ENCODE measurements around the gene ZNF358. TPM values are rescaled to one million over a fixed set of nuclear protein-coding genes. Genes with fewer than 3 reads are reported as not detected.
A peak's percentile ranks its signal among the peaks of the same experiment; 100 is the strongest.

The ZNF358 gene
- total RNA-seq, 1 donor from 2014 or later, result 76.7 TPM

DNA sequence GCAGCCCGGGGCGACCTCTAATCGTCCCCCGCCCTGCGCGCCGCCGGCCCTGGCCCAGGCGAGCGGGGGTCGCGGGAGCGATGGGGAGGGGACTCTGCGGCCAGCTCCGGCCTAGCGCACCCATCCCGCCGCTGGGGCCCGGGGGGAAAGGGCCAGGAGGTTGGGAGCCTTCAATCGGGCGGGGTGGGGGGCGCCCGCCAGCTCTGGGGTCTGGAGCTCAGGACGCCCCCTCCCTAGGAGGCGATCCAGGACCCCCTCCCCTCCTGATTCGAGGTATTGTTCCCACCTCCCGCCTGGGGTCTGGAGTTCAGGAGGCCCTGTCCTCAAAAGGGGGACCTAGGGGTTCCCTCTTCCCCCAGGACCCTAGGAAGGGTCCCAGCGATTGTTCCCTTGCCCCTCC is 430 bp downstream of the ZNF358 start:
- intact Hi-C loops (cut with DNase I), result loop anchor here (2.0 kb wide), 1 partner anchor 18 kb away; the partner anchor contains the start of gene PNPLA6
- DNase-seq (ENCODE audit: low spot score), result no peak

DNA sequence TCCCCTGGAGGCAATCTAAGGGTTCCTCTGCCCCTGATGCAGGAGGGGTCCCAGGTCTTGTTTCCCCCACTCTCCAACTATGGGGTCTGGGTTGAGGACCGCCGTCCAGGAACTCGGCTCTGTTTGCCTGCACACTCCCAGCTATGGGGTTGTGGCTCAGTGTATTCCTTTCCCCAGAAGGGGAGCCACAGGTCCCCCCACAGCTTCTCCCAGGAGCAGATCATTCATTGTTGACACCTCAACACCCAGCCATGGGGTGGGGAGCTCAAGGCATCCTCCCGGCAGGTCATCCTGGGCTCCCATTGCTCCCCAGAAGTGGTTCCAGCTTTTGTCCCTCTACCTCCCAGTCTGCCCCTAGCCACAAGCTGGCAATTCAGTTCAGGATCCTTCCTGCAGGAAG is 975 bp downstream of the ZNF358 start:
- DNase-seq (ENCODE audit: low spot score), result no peak
- intact Hi-C loops (cut with DNase I), result loop anchor here (2.0 kb wide), 1 partner anchor 18 kb away; the partner anchor contains the start of gene PNPLA6

DNA sequence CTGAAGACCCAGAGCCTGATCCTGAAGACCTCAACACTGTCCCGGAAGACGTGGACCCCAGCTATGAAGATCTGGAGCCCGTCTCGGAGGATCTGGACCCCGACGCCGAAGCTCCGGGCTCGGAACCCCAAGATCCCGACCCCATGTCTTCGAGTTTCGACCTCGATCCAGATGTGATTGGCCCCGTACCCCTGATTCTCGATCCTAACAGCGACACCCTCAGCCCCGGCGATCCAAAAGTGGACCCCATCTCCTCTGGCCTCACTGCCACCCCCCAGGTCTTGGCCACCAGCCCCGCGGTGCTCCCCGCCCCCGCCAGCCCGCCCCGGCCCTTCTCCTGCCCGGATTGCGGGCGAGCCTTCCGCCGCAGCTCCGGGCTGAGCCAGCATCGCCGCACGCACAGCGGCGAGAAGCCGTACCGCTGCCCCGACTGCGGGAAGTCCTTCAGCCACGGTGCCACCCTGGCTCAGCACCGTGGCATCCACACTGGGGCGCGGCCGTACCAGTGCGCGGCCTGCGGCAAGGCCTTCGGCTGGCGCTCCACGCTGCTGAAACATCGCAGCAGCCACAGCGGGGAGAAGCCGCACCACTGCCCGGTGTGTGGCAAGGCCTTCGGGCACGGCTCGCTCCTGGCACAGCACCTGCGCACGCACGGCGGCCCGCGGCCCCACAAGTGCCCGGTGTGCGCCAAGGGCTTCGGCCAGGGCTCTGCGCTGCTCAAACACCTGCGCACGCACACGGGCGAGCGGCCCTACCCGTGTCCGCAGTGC is 3.6 kb downstream of the ZNF358 start:
- intact Hi-C loops (cut with DNase I), result loop anchor here (5.0 kb wide), 1 partner anchor 32 kb away; the partner anchor contains the start of gene PEX11G
- no peak for DNase-seq (ENCODE audit: low spot score)

DNA sequence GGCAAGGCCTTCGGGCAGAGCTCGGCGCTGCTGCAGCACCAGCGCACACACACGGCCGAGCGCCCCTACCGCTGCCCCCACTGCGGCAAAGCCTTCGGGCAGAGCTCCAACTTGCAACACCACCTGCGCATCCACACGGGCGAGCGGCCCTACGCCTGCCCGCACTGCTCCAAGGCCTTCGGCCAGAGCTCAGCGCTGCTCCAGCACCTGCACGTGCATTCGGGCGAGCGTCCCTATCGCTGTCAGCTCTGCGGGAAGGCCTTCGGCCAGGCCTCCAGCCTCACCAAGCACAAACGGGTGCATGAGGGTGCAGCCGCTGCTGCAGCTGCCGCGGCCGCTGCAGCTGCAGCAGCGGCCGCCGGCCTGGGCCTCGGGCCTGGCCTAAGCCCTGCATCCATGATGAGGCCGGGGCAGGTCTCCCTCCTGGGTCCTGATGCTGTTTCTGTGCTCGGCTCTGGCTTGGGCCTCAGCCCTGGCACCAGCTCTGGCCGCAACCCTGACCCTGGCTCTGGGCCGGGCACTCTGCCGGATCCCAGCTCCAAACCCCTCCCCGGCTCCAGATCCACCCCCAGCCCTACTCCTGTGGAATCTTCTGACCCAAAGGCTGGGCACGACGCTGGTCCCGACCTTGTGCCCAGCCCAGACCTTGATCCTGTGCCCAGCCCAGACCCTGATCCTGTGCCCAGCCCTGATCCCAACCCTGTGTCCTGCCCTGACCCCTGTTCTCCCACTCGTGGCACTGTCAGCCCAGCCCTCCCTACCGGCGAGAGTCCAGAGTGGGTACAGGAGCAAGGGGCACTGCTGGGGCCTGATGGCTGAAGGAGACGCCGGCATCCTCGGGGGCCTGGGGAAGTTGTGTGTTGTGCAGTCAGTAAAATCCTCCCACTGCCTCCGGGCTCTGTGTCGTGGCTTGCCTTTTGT is 4.5 kb downstream of the ZNF358 start:
- DNase-seq (ENCODE audit: low spot score), result no peak

DNA sequence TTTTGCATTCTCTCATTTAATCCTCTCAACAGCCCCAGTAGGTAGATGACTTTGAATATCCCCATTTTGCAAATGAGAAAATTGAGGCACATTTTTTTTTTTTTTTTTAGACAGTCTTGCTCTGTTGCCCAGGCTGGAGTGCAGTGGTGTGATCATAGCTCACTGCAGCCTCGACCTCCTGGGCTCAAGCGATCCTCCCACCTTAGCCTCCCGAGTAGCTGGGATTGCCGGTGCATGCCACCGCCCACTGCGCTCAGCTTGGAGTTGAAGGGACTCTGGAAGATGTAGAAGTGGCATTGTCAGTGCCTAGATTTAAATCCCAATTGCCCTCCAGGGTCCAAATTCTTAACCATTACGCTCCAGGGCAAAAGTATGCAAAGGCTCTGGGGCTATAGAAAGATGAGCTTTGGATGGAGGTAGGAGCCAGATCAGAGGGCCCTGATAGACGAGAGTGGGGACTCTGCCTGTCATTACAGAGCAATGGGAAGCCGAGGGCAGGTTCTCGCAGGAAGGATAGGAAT is 5.7 kb downstream of the ZNF358 start:
- no peak for DNase-seq (ENCODE audit: low spot score)
- intact Hi-C loops (cut with DNase I), result loop anchor here (1.0 to 5.0 kb wide), 2 partner anchors 13 to 34 kb away; partner anchors contain the start of gene PEX11G

More for the DNA sequence above, 4.5 kb downstream of the ZNF358 start:
- intact Hi-C loops (cut with DNase I), result loop anchor here (5.0 kb wide), 1 partner anchor 33 kb away; the partner anchor contains the start of gene PEX11G

DNA sequence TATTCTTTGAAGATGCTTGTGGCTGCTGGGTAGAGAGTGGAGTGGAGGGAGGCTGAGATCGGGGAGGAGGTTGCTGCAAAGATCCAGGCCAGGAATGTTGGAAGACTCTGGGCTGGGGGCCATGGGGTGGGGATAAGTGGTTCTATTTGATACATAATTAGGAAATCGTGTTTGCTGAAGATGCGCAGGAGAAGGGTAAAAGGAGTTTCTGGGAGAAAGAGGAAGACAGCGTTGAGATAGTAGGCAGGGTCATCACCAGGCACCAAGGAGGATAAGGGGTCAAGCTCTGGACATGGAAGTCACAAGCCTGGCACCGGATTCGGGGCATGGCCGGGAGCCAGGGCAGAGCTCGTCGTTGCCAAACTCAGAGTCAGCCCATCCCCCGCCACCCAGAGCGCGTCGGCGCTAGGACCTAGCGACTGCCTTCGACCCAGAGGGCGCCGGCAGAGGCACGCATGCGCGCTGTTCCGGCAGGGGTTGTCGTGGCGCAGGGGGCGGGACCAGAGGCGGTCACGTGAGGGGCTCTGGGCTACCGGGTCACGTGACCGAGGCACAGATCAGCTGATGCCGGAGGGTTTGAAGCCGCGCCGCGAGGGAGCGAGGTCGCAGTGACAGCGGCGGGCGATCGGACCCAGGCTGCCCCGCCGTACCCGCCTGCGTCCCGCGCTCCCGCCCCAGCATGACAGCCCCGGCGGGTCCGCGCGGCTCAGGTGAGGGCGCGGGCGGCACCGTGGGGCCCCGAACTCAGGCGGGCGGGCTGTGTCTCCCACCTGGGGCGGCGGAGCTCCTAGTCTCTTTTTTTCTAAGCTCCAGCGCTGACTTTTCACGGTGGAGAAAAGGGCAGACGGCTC is 6.4 kb downstream of the ZNF358 start, which contains the start of gene MCOLN1:
MCOLN1 (plus strand) TSS at position 553 of the 851 bp plus-strand sequence; CDS start at position 680, 127 bp downstream.
- peak; percentile 100 for DNase-seq (ENCODE audit: low spot score)
- intact Hi-C loops (cut with DNase I), result loop anchor here (1.0 to 5.0 kb wide), 2 partner anchors 12 to 35 kb away; partner anchors contain the start of gene PEX11G

DNA sequence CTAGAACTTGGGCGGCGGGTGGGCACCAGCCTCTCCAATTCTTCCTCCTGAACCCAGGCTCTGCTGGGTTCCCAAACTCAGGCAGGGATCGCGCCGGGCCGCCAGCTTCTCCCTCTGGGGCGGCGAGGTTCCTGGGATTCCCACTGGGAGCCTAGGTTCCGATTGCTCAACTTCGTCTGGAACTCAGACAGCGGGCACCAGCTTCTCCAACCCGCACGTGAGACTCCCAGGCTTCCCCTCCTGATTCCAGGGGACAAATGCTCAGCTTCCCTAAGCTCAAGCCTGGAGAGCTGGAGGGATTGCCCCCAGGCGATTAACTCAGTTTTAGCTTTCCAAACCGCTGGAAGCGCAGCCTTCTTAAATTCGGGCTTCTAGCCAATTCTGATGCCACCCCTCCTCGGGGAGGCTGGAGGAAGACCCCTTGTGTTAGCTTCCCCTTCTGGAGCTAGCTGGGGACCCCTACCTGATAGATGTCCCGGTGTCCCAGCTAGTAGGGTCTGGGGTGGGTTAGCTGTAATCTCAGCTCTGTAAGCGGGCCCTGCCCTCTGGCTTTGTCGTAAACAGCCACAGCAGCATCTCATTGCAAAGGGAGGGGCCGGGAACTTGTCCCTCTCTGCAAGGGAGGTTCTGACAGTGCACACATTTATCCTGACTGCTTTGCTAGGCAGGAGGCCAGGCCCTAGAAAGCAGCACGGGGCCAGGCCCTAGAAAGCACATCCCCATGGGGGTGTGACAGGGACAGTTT is 7.2 kb downstream of the ZNF358 start:
- intact Hi-C loops (cut with DNase I), result loop anchor here (1.0 to 5.0 kb wide), 2 partner anchors 11 to 36 kb away; partner anchors contain the start of gene PEX11G
- DNase-seq (ENCODE audit: low spot score), result no peak

DNA sequence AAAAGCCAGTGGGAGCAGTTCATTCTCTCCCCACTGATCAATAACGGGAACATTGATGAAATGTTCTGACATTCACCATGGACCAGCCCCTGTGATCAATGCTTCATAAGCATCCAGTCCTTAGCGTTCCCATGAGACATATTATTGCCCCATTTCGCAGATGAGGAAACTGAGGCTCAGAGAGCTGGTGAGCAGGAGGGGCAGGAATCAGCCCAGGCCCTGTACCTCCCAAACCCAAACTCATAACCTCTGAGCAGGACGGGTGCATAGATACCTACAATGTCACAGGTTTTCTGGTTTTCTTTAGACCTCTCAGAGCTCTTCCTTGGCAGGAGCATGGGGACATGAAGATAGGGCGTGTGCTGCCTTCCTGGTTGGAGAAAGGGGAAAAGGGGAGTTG is 8.6 kb downstream of the ZNF358 start:
- intact Hi-C loops (cut with DNase I), result loop anchor here (5.0 kb wide), 1 partner anchor 37 kb away; the partner anchor contains the start of gene PEX11G
- DNase-seq (ENCODE audit: low spot score), result no peak

DNA sequence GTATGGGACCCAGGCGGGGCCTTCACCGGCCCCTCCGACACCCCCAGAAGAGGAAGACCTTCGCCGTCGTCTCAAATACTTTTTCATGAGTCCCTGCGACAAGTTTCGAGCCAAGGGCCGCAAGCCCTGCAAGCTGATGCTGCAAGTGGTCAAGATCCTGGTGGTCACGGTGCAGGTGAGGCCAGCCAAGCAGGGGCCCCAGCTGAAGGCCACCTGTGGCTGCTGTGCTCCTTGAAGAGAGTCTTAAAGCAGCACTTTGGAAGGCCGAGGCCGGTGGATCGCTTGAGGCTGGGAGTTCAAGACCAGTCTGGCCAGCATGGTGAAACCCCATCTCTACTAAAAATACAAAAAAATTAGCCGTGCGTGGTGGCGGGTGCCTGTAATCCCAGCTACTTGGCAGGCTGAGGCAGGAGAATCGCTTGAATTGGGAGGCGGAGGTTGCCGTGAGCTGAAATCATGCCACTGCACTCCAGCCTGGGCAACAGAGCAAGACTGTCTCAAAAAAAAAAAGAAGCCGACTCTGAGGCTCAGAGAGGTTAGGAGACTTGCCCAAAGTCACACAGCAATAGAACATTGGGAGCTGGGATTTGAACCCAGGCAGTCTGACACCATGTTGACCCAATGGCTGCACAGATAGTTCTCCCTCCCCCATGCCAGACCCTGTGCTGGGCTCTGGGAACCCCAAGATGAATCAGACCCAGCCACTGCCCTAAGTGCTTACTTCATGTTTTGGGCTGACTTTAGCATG is 9.3 kb downstream of the ZNF358 start:
- DNase-seq (ENCODE audit: low spot score), result no peak
- intact Hi-C loops (cut with DNase I), result loop anchor here (5.0 kb wide), 1 partner anchor 38 kb away; the partner anchor contains the start of gene PEX11G

DNA sequence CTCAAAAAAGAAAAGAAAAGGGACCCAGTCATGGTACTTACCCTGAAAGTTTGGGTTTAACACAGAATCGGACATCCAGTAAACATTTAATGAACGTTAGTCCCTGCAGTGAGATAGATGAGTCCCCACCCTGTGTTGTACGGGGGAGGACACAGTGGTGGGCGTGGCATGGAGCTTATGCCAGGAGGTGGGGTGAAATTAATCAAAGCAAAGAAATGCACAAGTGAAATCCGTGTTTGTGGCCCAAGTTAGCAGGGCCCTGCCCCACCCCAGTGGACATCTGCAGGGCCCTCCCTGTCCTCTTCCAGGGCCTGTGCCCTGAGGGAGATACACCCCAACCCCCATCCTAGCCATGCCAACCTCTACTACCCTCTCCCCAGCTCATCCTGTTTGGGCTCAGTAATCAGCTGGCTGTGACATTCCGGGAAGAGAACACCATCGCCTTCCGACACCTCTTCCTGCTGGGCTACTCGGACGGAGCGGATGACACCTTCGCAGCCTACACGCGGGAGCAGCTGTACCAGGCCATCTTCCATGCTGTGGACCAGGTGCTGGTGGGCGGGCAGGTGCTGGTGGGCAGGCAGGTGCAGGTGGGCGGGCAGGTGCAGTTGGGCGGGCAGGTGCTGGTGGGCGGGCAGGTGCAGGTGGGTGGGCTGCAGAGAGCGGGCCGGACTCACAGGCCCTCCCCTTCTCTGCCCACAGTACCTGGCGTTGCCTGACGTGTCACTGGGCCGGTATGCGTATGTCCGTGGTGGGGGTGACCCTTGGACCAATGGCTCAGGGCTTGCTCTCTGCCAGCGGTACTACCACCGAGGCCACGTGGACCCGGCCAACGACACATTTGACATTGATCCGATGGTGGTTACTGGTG is 10.4 kb downstream of the ZNF358 start:
- no peak for DNase-seq (ENCODE audit: low spot score)
- intact Hi-C loops (cut with DNase I), result no loop called here

DNA sequence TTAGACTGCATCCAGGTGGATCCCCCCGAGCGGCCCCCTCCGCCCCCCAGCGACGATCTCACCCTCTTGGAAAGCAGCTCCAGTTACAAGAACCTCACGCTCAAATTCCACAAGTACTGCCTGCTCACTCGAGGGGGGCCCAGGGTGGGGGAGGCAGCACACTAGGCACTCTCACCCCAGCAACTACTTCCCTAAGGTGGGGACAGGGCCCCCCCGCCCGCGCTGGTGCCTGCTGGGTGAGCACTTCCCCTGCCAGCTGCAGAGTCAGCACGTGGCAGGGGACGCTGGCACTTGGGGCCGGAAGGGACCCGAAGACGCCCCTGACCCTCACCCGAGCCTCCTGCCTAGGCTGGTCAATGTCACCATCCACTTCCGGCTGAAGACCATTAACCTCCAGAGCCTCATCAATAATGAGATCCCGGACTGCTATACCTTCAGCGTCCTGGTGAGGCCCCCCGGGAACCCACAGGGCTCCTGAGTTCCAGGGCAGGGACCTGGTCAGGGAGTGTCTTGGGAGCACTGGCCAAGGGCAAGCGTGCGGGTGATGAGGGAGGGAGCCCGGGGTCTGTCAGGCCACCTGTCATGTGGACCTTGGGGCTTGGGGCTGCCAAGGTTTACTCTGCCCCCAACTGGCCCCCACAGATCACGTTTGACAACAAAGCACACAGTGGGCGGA is 11.8 kb downstream of the ZNF358 start:
- no peak for DNase-seq (ENCODE audit: low spot score)
- intact Hi-C loops (cut with DNase I), result no loop called here

DNA sequence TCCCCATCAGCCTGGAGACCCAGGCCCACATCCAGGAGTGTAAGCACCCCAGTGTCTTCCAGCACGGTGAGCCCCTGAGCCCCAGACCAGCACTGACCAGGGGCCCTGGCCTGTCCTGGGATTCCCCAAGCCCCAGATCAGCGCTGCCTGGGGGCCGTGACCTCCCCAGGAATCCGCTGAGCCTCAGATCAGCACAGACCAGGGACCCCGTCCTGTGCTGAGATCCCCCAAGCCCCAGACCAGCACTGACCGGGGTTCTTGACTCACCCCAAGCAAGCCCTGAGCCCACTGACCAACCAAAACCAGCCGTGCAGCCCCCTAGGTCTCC is 12.3 kb downstream of the ZNF358 start:
- intact Hi-C loops (cut with DNase I), result no loop called here
- DNase-seq (ENCODE audit: low spot score), result no peak

DNA sequence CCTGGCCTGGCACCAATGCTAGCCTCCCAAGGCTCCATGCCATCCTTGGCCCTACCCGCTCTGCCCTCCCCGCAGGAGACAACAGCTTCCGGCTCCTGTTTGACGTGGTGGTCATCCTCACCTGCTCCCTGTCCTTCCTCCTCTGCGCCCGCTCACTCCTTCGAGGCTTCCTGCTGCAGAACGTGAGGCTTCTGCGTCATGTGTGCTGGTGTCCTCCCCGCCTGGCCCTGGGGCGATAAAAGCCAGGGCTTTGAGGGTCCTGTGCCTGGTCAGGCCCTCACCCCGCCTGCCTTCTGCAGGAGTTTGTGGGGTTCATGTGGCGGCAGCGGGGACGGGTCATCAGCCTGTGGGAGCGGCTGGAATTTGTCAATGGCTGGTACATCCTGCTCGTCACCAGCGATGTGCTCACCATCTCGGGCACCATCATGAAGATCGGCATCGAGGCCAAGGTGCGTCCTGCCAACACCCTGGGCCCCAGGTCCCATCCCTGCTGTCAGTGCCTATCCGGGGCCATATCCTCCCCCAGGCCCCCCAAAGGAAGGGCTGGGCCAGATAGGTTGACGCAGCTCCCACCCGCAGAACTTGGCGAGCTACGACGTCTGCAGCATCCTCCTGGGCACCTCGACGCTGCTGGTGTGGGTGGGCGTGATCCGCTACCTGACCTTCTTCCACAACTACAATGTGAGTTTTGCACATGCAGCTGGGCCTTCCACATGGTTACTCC is 12.8 kb downstream of the ZNF358 start:
- DNase-seq (ENCODE audit: low spot score), result no peak
- intact Hi-C loops (cut with DNase I), result no loop called here

DNA sequence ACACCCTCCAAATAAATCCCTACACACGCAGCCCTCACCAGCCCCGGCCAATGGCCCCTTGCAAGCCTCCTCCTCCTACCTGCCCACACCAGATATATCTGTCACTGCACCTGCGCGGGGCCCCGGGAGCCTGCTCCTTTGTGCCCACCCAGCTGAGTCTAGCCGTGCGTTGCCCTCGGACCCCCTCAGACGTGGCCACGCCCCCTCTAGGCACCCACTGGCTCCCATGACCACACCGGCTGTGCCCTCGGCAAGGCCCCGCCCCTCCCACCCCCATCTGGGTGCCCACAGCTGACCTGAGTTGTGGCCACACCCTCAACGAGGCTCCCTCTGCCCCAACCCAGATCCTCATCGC is 13.3 kb downstream of the ZNF358 start:
- intact Hi-C loops (cut with DNase I), result no loop called here
- no peak for DNase-seq (ENCODE audit: low spot score)
